Measurements from ENCODE around the gene CPNE2. TPM values are rescaled to one million over a fixed set of nuclear protein-coding genes. Genes with fewer than 3 reads are reported as not detected.

The CPNE2 gene
- total and polyA plus RNA-seq, 10 of the 15 experiments (the other 5 are each of a cell fraction or from before 2014, with no cell fraction given), result 3.1 to 22.1 (median 9.9) TPM

GRCh38 chr16:57140931-57141668, 48.7 kb downstream of the CPNE2 start (continued):
- TF ChIP-seq PRDM15 (CRISPR knock-in tag; IDR thresholded peaks at IDR 0.05) (no peak), SRF (IDR thresholded peaks at IDR 0.05; ENCODE audit: low read depth in 2 of 2, low read length in 2 of 2) (no peak)

DNA sequence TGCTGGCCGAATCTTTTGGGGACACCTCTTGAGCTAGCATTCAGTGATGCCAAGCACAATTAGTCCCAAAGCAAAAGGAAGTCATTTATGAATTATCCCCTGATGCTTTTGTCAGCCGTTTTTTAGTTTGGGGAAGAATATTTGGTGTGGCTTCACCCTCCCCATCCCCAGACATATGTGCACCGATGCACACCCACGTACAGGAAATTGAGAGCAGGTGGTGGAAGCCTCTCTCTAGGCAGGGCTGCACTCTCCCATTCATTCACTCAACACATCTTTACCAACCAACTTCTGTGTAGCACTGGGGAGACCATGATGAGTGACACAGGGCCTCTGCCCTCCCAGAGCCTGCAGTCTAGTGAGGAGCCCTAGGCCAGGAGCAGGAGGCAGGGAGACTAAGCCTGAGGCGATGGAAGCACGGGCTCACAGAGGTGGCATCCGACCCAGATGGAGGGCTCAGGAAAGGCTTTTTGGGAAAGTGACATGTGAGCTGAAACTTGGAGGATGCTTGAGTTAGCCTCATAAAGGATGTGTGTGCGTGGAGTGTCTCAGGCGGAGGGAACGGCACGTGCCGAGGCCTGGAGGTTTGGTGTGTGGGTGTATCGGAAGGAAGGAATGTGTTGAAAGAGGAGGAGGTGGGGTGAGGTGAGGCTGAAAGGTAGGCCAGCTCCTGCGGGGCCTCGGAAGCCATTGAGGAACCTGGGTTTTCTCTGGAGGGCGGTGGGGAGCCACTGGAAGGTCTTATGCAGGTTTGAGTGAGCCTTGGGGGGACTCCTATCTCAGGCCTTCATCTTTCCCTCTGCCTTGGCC, 49.6 kb downstream of the CPNE2 start:
- Histone ChIP-seq H3K27ac (ENCODE audit: control insufficient read depth, insufficient read depth) (no peak overlapping the region), H4K20me1 (ENCODE audit: control insufficient read depth, insufficient read depth) (no peaks in the 10 kb centered on the region), H3K4me2 (ENCODE audit: control insufficient read depth, insufficient read depth) (peak overlapping the region; percentile 79), H3K79me2 (ENCODE audit: control insufficient read depth, insufficient read depth, low read length) (no peaks in the 10 kb centered on the region), H2AFZ (ENCODE audit: control insufficient read depth, low read depth, low read length) (no peak overlapping the region), H3K27me3 (replicated peaks in 1 of 2; ENCODE audit: control insufficient read depth in 2 of 2, insufficient read depth in 2 of 2, low read length in 1 of 2) (no peaks in the 10 kb centered on the region), H3K36me3 (ENCODE audit: control insufficient read depth in 2 of 2, insufficient read depth in 2 of 2, low read length in 1 of 2) (no peaks in the 10 kb centered on the region), H3K4me1 (ENCODE audit: control insufficient read depth, insufficient read depth, low read length) (peaks cover 11% of the 10 kb centered on the region), H3K9ac (ENCODE audit: control insufficient read depth, insufficient read depth, low read length) (no peak overlapping the region), H3K9me3 (replicated peaks; ENCODE audit: control insufficient read depth, insufficient read depth, low read length) (no peaks in the 10 kb centered on the region), H3K4me3 (no peak overlapping the region)
- no TSS peak for BruUV-seq (replicated peaks)
- intact Hi-C loops (cut with micrococcal nuclease; ENCODE audit: unreplicated experiment), result no loop called here
- RAD21 ChIA-PET (ENCODE audit: unreplicated experiment), result interaction anchor here (1.4 kb wide), 1 partner anchor 15 kb away, joined by 5 read pairs; no protein-coding TSS in a partner anchor
- WGBS (ENCODE audit: insufficient coverage, insufficient replicate concordance, low lambda C conversion rate, missing lambda C conversion rate), result 64% methylated on average over 16 of the region's 16 CpGs
- DNase-seq (ENCODE audit: low read depth, low spot score) (no peak), ATAC-seq (peak; percentile 70), FAIRE-seq (peak; percentile 73)
- CTCF ChIA-PET, result interaction anchor here (0.9 to 1.5 kb wide), 4 partner anchors 9 to 57 kb away, joined by 3 to 9 read pairs (median 4); partner anchors contain the start of gene CPNE2
- POLR2A ChIA-PET, result interaction anchor here (0.8 to 1.8 kb wide), 2 partner anchors 8 to 14 kb away, joined by 3 to 7 read pairs; no protein-coding TSS in a partner anchor
- in situ Hi-C loops (cut with MboI), result no loop called here
- SMC1A ChIA-PET (ENCODE audit: uncharacterized antibody, unreplicated experiment), result no interaction called here
- TF ChIP-seq, protein P1, sequence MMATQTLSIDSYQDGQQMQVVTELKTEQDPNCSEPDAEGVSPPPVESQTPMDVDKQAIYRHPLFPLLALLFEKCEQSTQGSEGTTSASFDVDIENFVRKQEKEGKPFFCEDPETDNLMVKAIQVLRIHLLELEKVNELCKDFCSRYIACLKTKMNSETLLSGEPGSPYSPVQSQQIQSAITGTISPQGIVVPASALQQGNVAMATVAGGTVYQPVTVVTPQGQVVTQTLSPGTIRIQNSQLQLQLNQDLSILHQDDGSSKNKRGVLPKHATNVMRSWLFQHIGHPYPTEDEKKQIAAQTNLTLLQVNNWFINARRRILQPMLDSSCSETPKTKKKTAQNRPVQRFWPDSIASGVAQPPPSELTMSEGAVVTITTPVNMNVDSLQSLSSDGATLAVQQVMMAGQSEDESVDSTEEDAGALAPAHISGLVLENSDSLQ (IDR thresholded peaks at IDR 0.05), result peak; percentile 55; the same call in 1 of the 2 replicates
- no peak for TF ChIP-seq SMC3 (IDR thresholded peaks at IDR 0.05; ENCODE audit: borderline replicate concordance, low read length)
- TF ChIP-seq E4F1 (IDR thresholded peaks at IDR 0.05; ENCODE audit: borderline replicate concordance, partially characterized antibody), result no peak
- TF ChIP-seq EGR1 (IDR thresholded peaks at IDR 0.05; ENCODE audit: borderline replicate concordance in 1 of 2, low read depth in 2 of 2, low read length in 2 of 2), result peak in 1 of 2 experiments; percentile 76; a peak in 2 of 3 replicates
- peak; percentile 21; the same call in 1 of the 2 replicates for TF ChIP-seq RUNX3 (IDR thresholded peaks at IDR 0.05; ENCODE audit: low read length)
- TF ChIP-seq KLF5 (IDR thresholded peaks at IDR 0.05; ENCODE audit: partially characterized antibody), result no peak
- peak; percentile 73 for TF ChIP-seq TCF12 (IDR thresholded peaks at IDR 0.05; ENCODE audit: low read depth, low read length)
- no peak for TF ChIP-seq FOS (IDR thresholded peaks at IDR 0.05; ENCODE audit: borderline replicate concordance, extremely low read depth, insufficient read length)
